HEK293T (cell line): ENCODE data around the gene PLCB1.

ENCODE experiments used
- BHLHE40 ChIP-seq: fragments of 450-650 bp; IDR thresholded peaks from 2 replicates; pipeline ENCODE4 v1.6.1; 2016; ENCODE audit warnings: mild to moderate bottlenecking, moderate library complexity, borderline replicate concordance
- SUZ12 ChIP-seq: fragments of 450-650 bp; IDR thresholded peaks from 2 replicates; pipeline ENCODE4 v1.6.1; 2016; ENCODE audit warnings: mild to moderate bottlenecking

GRCh38 chr20:8811801-8812594 lies 679.9 kb downstream of the PLCB1 start:
- TF ChIP-seq SUZ12 (no peak), BHLHE40 (no peak)
